Adrenal gland (tissue), 5 donors: ENCODE results near the gene CD22.

Experiments used
- POLR2A ChIP-seq, 2 donors: fragments of 450-650 bp; IDR thresholded peaks; one replicate each; pipeline ENCODE4 v1.6.1; 2017; ENCODE audit warnings: antibody characterized with exemption in 2 of 2, mild to moderate bottlenecking in 2 of 2, moderate library complexity in 1 of 2
- TF ChIP-seq, protein P1 (sequence below), 6 experiments: fragments of 450-650 bp in 4 of 6; fragments of 200-600 bp in 2 of 6; sonication (generic) in 1 of 6; IDR thresholded peaks; 1 replicate in 5 of 6; 2 replicates in 1 of 6; pipeline versions ENCODE4 v1.5.1 to v1.8.0; 2016 to 2021; ENCODE audit warnings: antibody characterized with exemption in 6 of 6, mild to moderate bottlenecking in 2 of 6, moderate library complexity in 1 of 6
- donor health status: DM: no; HTN: no; CAD: no.

GRCh38 chr19:35336166-35336955 lies 7.4 kb downstream of the CD22 start:
- TF ChIP-seq, protein P1, sequence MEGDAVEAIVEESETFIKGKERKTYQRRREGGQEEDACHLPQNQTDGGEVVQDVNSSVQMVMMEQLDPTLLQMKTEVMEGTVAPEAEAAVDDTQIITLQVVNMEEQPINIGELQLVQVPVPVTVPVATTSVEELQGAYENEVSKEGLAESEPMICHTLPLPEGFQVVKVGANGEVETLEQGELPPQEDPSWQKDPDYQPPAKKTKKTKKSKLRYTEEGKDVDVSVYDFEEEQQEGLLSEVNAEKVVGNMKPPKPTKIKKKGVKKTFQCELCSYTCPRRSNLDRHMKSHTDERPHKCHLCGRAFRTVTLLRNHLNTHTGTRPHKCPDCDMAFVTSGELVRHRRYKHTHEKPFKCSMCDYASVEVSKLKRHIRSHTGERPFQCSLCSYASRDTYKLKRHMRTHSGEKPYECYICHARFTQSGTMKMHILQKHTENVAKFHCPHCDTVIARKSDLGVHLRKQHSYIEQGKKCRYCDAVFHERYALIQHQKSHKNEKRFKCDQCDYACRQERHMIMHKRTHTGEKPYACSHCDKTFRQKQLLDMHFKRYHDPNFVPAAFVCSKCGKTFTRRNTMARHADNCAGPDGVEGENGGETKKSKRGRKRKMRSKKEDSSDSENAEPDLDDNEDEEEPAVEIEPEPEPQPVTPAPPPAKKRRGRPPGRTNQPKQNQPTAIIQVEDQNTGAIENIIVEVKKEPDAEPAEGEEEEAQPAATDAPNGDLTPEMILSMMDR (IDR thresholded peaks at IDR 0.05), result no peak
- TF ChIP-seq POLR2A (IDR thresholded peaks at IDR 0.05), result no peak
